ENCODE results near the gene JMJD8.

Gene JMJD8

DNA sequence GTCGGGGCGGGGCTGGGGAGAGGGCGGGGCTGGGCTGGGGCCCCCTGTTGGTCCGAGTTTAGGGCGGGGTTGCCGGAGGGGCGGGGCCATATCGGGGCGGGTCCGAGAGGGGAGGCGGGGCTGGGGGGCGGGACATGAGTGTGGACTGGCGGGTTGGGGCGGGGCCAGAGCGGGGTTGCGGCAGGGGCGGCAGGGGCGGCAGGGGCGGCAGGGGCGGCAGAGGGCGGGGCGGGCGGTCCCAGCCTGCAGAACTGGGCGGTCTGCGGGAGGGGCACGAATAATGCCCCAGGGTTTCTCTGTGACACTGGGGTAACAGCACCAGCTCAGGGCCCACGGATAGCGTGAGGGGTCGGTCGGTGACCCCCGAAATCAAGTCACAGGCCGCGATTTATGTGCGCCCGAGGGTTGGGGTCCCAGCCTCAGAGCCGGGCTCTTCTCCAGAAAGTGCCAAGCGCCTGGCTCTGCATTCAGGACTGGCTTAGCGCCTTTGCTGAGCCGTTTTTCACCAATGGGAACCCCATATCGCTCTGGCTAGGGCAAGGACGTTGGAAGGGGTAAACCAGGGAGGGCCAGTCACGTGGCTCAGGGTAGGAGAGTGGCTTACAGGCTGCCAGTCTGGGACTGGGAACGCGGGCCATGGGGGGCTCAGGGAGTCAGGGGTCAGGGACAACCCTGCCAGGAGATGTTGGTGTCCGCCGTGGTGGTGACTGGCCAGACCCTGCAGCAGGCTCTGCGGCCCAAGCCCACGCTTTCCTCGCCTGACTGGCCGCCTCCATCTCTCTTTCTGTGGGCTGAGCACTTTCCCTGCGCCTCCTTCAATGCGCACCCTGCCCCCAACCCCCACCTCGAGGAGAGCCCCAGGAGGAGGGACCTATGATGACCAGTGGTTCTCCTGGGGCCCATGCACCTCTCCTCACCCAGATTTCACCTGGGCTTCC lies 46.8 kb downstream of the JMJD8 start:
- TF ChIP-seq, protein P1, sequence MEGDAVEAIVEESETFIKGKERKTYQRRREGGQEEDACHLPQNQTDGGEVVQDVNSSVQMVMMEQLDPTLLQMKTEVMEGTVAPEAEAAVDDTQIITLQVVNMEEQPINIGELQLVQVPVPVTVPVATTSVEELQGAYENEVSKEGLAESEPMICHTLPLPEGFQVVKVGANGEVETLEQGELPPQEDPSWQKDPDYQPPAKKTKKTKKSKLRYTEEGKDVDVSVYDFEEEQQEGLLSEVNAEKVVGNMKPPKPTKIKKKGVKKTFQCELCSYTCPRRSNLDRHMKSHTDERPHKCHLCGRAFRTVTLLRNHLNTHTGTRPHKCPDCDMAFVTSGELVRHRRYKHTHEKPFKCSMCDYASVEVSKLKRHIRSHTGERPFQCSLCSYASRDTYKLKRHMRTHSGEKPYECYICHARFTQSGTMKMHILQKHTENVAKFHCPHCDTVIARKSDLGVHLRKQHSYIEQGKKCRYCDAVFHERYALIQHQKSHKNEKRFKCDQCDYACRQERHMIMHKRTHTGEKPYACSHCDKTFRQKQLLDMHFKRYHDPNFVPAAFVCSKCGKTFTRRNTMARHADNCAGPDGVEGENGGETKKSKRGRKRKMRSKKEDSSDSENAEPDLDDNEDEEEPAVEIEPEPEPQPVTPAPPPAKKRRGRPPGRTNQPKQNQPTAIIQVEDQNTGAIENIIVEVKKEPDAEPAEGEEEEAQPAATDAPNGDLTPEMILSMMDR (IDR thresholded peaks at IDR 0.05; ENCODE audit: insufficient read depth, low read depth, low read length, missing control alignments), result no peak
- peak; percentile 92 for DNase-seq (ENCODE audit: low read depth)
- H3K4me3 ChIP-seq (ENCODE audit: low read length), result peak overlapping the region; percentile 72

DNA sequence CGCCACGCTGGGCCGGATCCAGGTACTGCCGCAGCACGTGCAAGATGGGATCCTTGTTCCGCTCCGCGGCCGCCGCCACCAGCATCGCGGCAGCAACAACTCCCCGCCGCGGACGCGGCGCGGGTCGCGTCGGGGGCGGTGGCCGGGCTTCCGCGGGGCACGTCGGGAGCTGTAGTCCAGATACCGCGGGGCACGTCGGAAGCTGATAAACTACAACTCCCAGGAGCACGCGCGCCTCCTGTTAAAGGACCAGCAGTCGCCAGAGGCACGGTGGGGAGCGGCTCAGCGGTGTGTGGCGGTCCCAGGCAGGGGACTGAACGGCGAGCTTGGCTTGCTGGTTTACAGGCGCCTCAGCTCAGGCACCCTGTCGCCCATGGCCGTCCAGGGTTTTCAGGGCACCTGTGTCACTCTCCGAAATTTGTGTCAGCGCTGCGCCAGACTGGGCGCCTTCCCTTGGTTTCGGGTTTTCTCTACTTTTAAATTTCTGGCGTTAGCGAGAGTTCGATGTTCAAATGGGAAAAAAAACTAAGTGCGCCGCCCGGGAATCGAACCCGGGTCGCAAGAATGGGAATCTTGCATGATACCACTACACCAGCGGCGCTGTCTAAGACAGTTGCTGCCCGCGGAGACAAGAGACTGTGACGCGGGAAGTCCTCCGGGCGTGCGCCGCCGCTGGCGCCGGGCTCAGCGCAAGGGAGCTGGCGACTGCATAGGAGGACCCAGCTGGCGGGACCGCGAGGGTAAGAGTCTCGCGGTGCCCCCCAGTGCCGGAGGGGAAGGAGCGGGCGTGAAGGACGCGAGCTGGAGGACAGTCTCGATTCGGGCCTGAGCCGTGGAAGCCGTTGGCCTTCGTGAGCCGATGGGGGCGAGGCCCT lies 47.7 kb downstream of the JMJD8 start, which contains the start of gene METTL26:
Gene METTL26 (minus strand): TSS at position 100 of the 875 bp plus-strand sequence. CDS start 15 bp downstream, at position 85.
- peak within 1 kb of the TSS; percentile 72 for H3K4me3 ChIP-seq (ENCODE audit: low read length)
- DNase-seq (ENCODE audit: low read depth), result peak; percentile 96
- TF ChIP-seq, protein P1 (IDR thresholded peaks at IDR 0.05; ENCODE audit: insufficient read depth, low read depth, low read length, missing control alignments), result no peak

DNA sequence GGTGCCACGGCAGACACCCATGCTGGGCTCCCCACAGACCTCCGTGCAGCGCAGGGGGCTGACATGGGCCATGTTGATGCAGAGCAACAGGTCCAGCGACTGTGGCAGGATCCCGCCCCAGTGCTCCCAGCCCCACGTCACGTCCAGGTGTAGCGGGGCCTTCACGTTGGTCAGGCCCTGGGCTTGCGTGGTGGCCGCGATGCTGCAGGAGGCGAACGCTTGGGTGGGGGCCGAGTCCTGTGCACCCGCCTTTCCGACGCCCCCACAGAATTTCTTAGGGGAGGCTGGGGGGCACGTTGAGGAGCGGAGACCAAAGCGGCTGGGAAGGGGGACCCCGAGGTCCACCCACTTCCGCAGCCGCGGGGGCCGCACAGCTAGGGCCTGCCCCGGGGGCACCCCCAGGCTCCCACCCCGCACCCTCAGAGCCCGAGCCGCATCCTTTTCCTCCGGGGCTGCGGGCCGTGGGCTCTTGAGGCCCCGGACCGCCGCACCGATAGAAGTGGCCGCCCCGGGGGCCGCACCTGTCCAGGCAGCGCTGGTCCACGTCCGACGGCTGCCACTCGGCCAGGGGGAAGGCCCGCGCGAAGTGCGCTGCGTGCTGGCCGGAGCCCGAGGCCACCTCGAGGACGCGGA lies 48.4 kb downstream of the JMJD8 start:
- TF ChIP-seq, protein P1 (IDR thresholded peaks at IDR 0.05; ENCODE audit: insufficient read depth, low read depth, low read length, missing control alignments), result no peak

DNA sequence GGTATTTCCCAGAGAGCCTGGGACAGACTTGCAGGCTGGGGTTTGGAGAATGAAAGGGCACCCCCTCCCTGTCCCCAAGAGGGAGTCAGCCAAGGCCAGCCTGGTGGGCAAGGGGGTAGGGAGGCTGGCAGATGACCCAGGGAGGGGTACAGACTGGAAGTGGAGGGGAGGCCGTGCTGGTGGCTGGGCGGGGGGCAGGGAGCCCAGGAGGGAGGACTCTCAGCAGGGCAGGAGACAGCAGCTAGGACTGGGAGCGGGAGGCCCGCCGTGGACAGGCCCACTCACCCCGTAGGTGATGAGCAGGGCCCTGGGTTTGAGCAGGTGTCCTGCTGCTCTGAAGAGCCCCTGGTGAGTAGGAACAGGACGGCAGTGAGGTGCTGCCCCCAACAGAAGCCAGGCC lies 49.1 kb downstream of the JMJD8 start:
- DNase-seq (ENCODE audit: low read depth), result no peak
- TF ChIP-seq, protein P1 (IDR thresholded peaks at IDR 0.05; ENCODE audit: insufficient read depth, low read depth, low read length, missing control alignments), result no peak
- H3K4me3 ChIP-seq (ENCODE audit: low read length), result peak overlapping the region; percentile 72

More for the DNA sequence above, 48.4 kb downstream of the JMJD8 start:
- no peak for DNase-seq (ENCODE audit: low read depth)
- H3K4me3 ChIP-seq (ENCODE audit: low read length), result peak overlapping the region; percentile 72

DNA sequence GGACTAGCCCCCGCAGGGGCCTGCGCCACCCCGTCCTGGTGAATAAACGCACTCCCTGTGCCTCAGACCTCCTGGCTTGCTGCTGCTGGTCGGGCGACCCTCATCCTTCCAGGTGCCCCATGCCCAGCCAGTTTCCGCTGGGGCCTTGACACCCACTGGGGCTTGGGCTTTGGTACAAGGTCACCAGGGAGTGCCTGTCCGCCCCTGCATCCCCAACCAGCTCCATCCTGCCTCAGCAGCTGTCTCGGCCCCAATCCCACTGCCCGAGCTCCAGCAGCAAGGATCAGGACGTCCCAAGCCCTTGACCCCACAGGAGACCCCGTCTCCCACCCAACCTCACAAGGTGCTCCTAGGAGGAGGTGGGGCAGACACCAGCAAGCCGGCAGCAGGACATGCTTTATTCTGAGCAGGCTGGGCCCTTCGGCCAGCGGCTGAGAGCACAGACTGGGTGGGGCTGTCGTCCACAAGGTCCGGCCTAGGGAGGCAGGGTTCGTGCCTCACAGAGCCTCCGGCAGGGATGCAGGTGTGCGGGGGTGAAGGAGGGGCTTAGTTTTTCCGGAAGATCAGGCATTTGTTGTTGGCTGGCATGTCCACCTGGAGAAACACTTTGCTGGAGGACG lies 50.0 kb downstream of the JMJD8 start:
- no peak overlapping the region for H3K4me3 ChIP-seq (ENCODE audit: low read length)
- no peak for DNase-seq (ENCODE audit: low read depth)
- TF ChIP-seq, protein P1 (IDR thresholded peaks at IDR 0.05; ENCODE audit: insufficient read depth, low read depth, low read length, missing control alignments), result no peak
